PC-9 (cell line): ENCODE results near the gene CDC7.

Experiments
- CTCF ChIP-seq: fragments of 200-600 bp; sonication (generic); conservative IDR thresholded peaks from 2 replicates; pipeline ENCODE4 v1.6.1; 2017; ENCODE audit warnings: mixed run types, antibody characterized with exemption, mild to moderate bottlenecking, moderate library complexity
- EZH2 ChIP-seq: fragments of 200-600 bp; sonication (generic); IDR thresholded peaks from 2 replicates; pipeline ENCODE4 v1.8.0; 2017; ENCODE audit warnings: antibody characterized with exemption, low read depth

- TF ChIP-seq CTCF (no peak), EZH2 (no peak)
Measured at GRCh38 chr1:91513706-91514105, 13.1 kb downstream of the CDC7 start.
